Mucosa of gallbladder (tissue), 1 donor: Measurements from ENCODE around the gene HNRNPK. TPM values are rescaled to one million over a fixed set of nuclear protein-coding genes. Genes with fewer than 3 reads are reported as not detected.

Source experiments
- DNase-seq: peaks from one replicate; pipeline ENCODE4 v3.0.0-alpha.2; 2020; ENCODE audit warnings: low spot score
- total RNA-seq: library from RNA; stranded (reverse); gene quantifications from one replicate; pipeline ENCODE4 v1.2.1, GENCODE V29; 2021
- donor health status: DM: no; HTN: no; CAD: no.

HNRNPK gene
- total RNA-seq = 381 TPM

DNA sequence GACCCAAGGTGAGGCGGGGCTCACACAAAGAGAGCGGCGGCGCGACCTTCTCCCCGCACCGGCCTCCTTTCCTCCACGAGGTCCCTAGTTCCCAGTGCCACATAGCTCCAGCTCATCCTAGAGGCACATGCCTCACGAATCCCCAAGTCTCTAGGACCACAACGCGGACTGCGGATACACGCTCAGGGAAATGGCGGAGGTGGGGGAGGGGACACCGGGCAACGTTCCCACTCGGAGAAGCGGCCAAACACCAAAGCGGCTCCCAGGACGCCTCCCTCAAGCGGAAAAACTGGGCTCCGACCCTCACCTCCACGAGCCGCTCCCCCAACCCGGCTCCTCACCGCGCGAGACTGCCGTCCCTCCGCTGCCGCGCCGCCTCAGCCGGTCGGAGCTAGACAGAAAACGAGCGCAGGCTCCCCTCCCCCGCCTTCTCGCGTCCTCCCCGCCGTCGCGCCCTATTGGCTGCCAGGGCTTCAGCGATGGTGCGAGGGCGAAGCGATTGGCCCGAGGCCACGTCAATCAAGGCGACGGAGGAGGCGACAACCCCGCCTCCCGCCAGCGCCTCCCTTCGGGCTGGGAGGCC lies at the start of gene HNRNPK:
Gene HNRNPK (minus strand): TSS at position 404 of the 583 bp plus-strand sequence. CDS start 1,963 bp downstream, outside the sequence.
- DNase-seq = peak; percentile 99

DNA sequence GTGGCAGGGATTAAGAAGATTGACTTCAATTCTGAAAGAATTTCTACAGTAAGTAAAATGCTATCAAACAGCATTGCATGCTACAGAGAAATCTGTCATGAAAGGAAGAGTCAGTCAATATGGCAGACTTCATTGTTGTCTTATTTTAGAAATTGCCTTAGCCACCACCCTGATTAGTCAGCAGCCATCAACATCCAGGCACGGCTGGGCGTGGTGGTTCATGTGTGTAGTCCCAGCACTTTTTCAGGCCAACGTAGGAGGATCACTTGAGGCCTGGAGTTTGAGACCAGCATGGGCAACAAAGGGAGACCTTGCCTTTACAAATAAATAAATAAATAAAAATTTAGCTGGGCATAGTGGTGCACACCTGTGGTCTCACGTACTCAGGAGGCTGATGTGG lies 47.2 kb upstream of the HNRNPK start:
- no peak for DNase-seq

- no peak for DNase-seq
These were observed 44.1 kb upstream of the HNRNPK start for GRCh38 chr9:84024041-84024575.

GRCh38 chr9:84007662-84008061 lies 27.6 kb upstream of the HNRNPK start:
- no peak for DNase-seq

DNA sequence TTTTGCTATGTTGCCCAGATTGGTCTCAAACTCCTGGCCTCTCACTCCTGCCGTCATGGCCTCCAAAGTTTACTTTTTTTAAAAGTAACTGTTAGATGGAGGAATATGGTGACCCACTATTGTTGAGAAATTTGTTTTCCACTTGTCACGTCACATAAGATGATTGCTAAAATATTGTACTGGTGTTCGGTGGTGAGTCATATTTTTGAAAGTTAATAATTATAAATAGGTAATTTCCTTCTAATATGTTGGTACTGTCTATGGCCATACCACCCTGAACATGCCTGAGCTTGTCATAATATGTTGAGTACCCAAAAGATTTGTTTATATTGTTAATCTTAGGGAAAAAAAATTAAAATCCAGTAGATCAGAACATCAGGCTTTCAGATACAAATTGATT lies 23.2 kb upstream of the HNRNPK start:
- DNase-seq = no peak

GRCh38 chr9:84002344-84002743 lies 22.3 kb upstream of the HNRNPK start:
- DNase-seq = no peak

DNA sequence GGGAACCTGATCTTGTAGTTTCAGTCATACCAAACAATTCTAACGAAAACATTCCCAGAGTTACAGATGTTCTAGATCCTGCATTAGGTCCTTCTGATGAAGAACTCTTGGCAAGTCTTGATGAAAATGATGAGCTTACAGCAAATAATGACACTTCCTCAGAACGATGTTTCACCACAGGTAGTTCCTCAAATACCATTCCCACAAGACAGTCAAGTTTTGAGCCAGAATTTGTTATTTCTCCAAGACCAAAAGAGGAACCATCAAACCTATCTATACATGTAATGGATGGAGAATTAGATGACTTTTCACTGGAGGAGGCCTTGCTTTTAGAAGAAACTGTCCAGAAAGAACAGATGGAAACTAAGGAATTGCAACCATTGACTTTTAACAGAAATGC lies 21.6 kb upstream of the HNRNPK start:
- DNase-seq = no peak

DNA sequence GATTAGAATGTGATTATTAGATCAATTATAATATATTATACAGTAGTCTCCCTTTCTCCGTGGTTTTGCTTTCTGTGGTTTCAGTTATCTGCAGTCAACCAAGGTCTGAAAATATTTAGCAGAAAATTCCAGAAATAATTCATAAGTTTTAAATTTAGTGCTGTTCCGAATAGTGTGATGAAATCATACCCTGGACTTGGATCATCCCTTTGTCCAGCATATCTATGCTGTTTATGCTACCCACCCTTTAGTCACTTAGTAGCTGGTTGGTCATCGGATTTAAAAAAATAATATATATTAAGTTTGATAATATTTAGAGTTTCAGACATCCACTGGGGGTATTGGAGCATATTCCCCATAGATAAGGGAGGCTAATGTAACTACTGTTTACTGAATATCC lies 20.2 kb upstream of the HNRNPK start:
- DNase-seq = no peak

- DNase-seq = no peak
These were observed 19.3 kb upstream of the HNRNPK start for GRCh38 chr9:83999141-83999918.

GRCh38 chr9:83996126-83996525 lies 16.1 kb upstream of the HNRNPK start:
- no peak for DNase-seq

GRCh38 chr9:83992901-83993300 lies 12.9 kb upstream of the HNRNPK start:
- DNase-seq = no peak

- DNase-seq = no peak
These were observed 12.4 kb upstream of the HNRNPK start for GRCh38 chr9:83992407-83992806.

GRCh38 chr9:83991355-83991754 lies 11.3 kb upstream of the HNRNPK start:
- DNase-seq = no peak

DNA sequence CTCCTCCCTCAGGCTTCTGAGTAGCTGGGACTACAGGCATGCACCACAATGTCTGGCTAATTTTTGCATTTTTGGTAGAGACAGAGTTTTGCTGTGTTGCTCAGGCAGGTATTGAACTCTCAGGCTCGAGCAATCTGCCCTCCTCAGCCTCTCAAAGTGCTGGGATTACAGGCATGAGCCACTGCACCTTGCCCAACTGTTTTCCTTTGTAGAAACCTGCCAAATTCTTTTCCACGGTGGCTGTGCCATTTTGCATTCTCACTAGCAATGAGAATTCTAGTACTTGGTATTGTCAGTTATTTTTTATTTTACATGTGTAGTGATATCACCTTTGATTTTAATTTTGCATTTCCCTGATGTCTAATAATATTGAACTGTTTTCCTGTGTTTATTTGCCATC lies 8.4 kb upstream of the HNRNPK start:
- DNase-seq = no peak

GRCh38 chr9:83987402-83987791 lies 7.4 kb upstream of the HNRNPK start:
- DNase-seq = no peak

DNA sequence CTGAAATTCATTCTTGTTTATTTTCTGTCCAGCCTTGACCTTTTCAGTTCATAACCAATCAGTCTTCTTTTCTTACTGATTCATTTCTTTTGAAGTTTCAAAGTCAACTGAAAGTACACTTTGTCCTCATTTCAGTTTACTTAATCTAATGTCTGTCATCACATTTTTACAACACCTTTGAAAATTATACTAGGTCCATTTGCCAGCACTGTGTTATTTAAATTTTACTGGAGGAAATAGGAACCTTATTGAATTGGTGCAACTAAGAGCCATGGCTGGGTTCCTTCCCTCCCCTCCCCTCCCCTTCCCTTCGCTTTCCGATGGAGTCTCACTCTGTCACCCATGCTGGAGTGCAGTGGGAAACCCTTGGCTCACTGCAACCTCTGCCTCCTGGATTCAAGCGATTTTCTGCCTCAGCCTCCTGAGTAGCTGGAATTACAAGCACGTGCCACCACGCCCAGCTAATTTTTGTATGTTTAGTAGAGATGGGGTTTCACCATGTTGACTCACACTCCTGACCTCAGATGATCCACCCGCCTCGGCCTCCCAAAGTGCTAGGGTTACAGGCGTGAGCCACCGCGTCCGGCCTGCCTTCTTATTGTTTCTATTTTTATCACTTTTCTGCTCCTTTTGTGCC lies 6.9 kb upstream of the HNRNPK start:
- no peak for DNase-seq

DNA sequence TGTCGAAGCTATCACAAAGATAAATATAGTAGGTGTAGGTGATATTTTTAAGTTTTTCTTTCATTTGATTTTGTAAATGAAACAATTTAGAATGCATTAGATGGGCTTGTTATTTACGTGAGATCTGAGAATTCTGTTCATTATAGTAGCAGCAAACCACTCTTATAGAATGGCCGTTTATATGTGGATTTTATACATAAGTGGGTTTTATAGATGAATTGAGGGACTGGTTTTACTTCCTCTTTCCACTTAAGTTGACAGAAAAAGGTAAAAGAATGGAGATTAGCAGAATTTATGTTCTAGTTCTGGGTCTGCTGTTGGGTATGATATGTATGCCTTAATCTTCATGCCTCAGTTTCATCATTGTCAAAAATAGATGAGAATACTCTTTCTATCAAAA lies 6.2 kb upstream of the HNRNPK start:
- no peak for DNase-seq

- peak; percentile 23 for DNase-seq
These were observed 1.3 kb upstream of the HNRNPK start for GRCh38 chr9:83981126-83981871.

DNA sequence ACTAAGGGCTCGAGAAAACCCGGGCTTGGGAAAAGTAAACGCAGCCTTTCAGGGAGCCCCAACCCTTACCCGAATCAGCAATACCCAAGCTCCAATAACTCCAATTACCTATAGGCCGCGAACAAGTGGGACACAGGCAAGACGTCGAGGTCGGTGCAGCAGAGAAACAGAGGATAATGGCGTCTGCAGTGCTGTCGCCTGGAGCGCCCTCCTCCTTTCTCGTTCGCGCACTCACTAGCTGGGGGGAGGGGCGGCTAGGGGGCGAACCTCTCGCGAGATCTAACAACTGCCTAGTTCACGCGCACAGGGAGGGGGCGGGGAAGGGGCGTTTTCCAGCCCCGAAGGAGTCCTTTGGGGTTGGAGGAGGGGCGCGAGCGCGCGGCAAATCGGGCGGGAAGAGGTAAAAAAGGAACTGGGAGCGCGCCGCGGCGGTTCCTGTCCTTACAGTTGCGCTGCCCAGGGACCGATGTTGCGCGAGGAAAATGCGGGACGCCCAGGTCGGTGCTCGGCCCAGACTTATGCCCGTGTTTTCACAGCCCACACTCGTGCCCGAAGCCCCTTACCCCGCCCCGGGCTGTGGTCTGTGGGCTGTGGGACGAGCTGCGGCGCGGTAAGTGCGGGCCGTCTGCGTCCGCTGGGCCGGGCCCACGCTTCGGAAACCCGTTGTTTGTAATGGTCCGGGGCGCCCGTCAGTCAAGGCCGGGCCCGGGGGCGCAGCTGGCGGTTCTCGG lies 545 bp upstream of the HNRNPK start, which contains the start of gene RMI1:
Gene RMI1 (plus strand): TSS at position 411 of the 731 bp plus-strand sequence. CDS start 20,182 bp downstream, outside the sequence.
- DNase-seq = peak; percentile 99

DNA sequence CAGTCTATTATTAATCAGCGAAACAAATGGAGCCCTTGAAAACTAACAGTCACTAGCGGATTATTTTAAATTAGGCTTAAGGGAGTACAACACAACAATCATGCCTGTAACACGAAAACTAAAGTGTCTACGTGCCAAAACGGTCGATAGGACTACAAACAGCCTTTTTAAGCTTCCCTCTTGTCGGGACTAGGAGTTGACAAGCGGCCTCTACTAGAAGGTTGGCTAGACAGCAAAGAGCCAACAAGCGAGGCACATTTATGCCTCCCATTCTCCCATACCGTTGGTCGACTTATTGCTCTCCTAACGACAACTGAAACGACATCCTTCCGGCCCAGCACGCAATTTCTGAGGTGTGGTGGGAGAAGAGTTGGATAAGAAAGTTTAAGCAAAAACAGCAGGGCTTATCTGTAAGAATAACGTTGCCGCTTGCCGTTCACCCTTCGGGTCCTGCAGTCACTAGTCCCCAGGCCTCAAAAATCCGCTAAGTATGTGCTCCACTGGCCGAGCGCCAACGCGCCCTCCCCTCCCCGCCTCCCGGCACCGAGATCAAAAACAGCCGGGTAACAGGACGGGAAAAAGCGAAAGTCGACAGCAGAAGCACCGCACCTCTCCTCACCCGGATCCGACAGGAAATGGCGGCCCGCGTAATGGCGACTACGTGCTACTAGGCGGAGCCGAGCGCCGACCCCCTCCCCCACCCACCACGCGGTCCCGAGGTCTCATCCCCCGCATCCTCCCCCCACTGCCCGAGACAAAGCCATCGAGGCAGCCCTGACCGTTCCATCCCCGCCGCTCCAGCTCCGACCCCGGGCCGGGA lies 813 bp downstream of the HNRNPK start:
- peak; percentile 81 for DNase-seq
